ENCODE measurements around the gene RFX5. TPM values are rescaled to one million over a fixed set of nuclear protein-coding genes. Genes with fewer than 3 reads are reported as not detected.

RFX5 gene
- total RNA-seq, 6 experiments from 2014 or later = 9.8 to 23.0 (median 16.8) TPM

DNA sequence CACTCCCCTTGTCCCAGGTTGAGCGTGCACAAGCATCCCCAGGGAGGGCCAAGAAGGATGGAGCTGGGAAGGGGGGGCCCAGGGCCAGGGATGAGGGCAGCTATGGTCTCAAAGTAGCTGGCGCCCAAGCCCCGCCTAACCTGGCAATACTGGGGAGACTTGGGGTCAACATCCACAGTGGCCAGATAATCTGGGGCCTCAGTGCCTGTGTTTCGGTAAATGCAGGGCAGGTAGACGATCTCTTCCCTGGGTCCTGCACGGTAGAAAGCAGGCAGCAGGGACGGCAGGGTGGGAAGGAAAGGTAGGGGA is 22.2 kb upstream of the RFX5 start:
- no peak for ATAC-seq
- intact Hi-C loops (cut with DNase I) = no loop called here
- 80% methylated on average over 2 of the region's 7 CpGs for WGBS (ENCODE audit: insufficient coverage, low coverage, low lambda C conversion rate, missing lambda C conversion rate)
- no peaks in the 10 kb centered on the region for H3K9me3 ChIP-seq
- no peak for DNase-seq
- H3K4me3 ChIP-seq = no peak overlapping the region
- peak overlapping the region in 2 of 3 donors; percentile 39 to 81 for H3K27ac ChIP-seq
- H3K27me3 ChIP-seq = no peaks in the 10 kb centered on the region
- H3K36me3 ChIP-seq = peaks cover 0 to 48% (median 20%) of the 10 kb centered on the region in 4 donors
- TF ChIP-seq, protein P1, sequence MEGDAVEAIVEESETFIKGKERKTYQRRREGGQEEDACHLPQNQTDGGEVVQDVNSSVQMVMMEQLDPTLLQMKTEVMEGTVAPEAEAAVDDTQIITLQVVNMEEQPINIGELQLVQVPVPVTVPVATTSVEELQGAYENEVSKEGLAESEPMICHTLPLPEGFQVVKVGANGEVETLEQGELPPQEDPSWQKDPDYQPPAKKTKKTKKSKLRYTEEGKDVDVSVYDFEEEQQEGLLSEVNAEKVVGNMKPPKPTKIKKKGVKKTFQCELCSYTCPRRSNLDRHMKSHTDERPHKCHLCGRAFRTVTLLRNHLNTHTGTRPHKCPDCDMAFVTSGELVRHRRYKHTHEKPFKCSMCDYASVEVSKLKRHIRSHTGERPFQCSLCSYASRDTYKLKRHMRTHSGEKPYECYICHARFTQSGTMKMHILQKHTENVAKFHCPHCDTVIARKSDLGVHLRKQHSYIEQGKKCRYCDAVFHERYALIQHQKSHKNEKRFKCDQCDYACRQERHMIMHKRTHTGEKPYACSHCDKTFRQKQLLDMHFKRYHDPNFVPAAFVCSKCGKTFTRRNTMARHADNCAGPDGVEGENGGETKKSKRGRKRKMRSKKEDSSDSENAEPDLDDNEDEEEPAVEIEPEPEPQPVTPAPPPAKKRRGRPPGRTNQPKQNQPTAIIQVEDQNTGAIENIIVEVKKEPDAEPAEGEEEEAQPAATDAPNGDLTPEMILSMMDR (IDR thresholded peaks at IDR 0.05) = no peak
- TF ChIP-seq POLR2A (IDR thresholded peaks at IDR 0.05) = no peak
- peaks cover 0 to 55% (median 21%) of the 10 kb centered on the region in 4 donors for H3K4me1 ChIP-seq

GRCh38 chr1:151368393-151369301 is 21.6 kb upstream of the RFX5 start:
- DNase-seq = peak; percentile 68 to 92 (median 89)
- intact Hi-C loops (cut with DNase I) = no loop called here
- no peaks in the 10 kb centered on the region for H3K9me3 ChIP-seq
- H3K4me1 ChIP-seq = peaks cover 0 to 55% (median 21%) of the 10 kb centered on the region in 4 donors
- H3K27me3 ChIP-seq = no peaks in the 10 kb centered on the region
- no peak for TF ChIP-seq POLR2A (IDR thresholded peaks at IDR 0.05)
- TF ChIP-seq, protein P1 (IDR thresholded peaks at IDR 0.05) = no peak
- 13% methylated on average over 4 of the region's 20 CpGs for WGBS (ENCODE audit: insufficient coverage, low coverage, low lambda C conversion rate, missing lambda C conversion rate)
- peak; percentile 51 to 57 (median 54) for ATAC-seq
- H3K4me3 ChIP-seq = peak overlapping the region in 1 of 3 donors; percentile 16
- H3K36me3 ChIP-seq = peaks cover 0 to 54% (median 21%) of the 10 kb centered on the region in 4 donors
- peak overlapping the region; percentile 39 to 67 (median 40) for H3K27ac ChIP-seq

DNA sequence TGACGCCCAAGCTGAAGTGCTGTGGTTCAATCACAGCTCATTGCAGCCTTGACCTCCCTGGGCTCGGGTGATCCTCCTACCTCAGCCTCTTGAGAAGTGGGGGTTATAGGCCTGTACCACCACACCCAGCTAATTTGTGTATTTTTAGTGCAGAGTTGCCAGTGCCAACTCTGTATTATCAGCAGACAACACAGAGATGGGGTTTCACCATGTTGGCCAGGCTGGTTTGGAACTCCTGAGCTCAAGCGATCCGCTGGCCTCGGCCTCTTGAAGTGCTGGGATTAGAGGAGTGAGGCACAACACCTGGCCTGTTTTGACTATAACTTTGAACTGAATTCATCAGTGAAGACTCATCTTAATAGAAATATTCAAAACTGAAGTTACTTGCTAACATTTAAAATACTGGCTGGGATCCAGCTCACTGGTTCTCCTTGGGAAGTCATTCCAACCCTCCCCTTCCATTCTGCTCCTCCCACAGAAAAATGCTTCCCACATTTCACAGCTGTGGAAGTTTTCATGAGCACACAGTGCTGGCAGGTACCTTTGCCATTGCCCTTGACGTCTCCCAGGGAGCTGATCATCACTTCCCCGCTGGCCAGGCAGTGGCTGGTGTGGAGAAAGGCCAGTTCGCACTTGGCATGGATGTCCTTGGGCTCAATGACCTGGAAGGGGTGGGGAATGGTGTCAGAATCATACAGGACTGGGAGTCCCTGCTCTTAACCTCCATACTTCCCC is 20.8 kb upstream of the RFX5 start:
- Histone ChIP-seq H3K27ac (peak overlapping the region; percentile 39 to 67 (median 40)), H3K4me1 (peaks cover 0 to 51% (median 20%) of the 10 kb centered on the region in 4 donors), H3K4me3 (peak overlapping the region in 1 of 3 donors; percentile 16), H3K27me3 (no peaks in the 10 kb centered on the region), H3K36me3 (peaks cover 0 to 57% (median 21%) of the 10 kb centered on the region in 4 donors), H3K9me3 (no peaks in the 10 kb centered on the region)
- TF ChIP-seq, protein P1 (IDR thresholded peaks at IDR 0.05) = no peak
- TF ChIP-seq POLR2A (IDR thresholded peaks at IDR 0.05) = no peak
- DNase-seq = peak; percentile 66 to 83 (median 82)
- intact Hi-C loops (cut with DNase I) = no loop called here
- 34% methylated on average over 3 of the region's 8 CpGs for WGBS (ENCODE audit: insufficient coverage, low coverage, low lambda C conversion rate, missing lambda C conversion rate)
- ATAC-seq = peak; percentile 17 to 43 (median 38)

DNA sequence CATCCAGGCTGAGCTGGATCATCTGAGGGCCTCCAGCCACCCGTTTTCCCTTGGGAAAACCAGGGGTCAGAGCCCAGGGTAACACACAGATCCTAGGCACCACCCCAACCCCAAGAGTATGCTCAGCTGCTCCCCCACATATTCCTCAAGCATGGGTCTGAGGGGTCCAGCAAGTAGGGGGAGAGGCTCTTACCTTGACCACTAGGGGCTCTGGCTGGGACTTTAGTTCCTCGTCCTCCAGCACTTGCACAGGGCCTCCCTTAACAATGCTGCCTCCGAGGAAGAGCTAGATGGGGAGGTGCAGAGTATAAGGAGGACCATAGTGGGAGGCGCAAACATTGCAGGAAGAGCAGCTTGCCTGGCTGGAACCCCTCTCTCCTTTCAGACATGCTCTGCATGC is 17.9 kb upstream of the RFX5 start:
- no peak for DNase-seq
- no peak for TF ChIP-seq POLR2A (IDR thresholded peaks at IDR 0.05)
- TF ChIP-seq, protein P1 (IDR thresholded peaks at IDR 0.05) = no peak
- ATAC-seq = no peak
- no peaks in the 10 kb centered on the region for H3K27me3 ChIP-seq
- H3K36me3 ChIP-seq = peaks cover 0 to 57% (median 21%) of the 10 kb centered on the region in 4 donors
- WGBS (ENCODE audit: insufficient coverage, low coverage, low lambda C conversion rate, missing lambda C conversion rate) = 100% methylated on average over 1 of the region's 4 CpGs
- H3K4me1 ChIP-seq = peaks cover 0 to 32% (median 13%) of the 10 kb centered on the region in 4 donors
- no peaks in the 10 kb centered on the region for H3K9me3 ChIP-seq
- no peak overlapping the region for H3K4me3 ChIP-seq
- no peak overlapping the region for H3K27ac ChIP-seq
- intact Hi-C loops (cut with DNase I) = no loop called here
